A549 (cell line): ENCODE results near the gene VAT1. TPM values are rescaled to one million over a fixed set of nuclear protein-coding genes. Genes with fewer than 3 reads are reported as not detected.
A peak's percentile ranks its signal among the peaks of the same experiment; 100 is the strongest.

Experiments
- ATAC-seq, 2 experiments: fragments of 200-7000 bp in 1 of 2; fragments of >200 bp in 1 of 2; cut with Nextera tagmentation in 1 of 2; cut with Tn5 transposase in 1 of 2; 3 replicates each; pipeline versions ENCODE4 v1.8.0 to v1.9.1; 2018 to 2020; ENCODE audit warnings: mild to moderate bottlenecking in 1 of 2, moderate library complexity in 1 of 2
- CTCF ChIA-PET: fragments of 300-600 bp; sonication (Branson Sonifier 250); formaldehyde crosslinking; extraction: SDS; loops from one replicate; lab custom pipeline; 2021; ENCODE audit warnings: antibody characterized with exemption, inconsistent platforms; lab: Yijun Ruan, JAX
- POLR2A ChIA-PET: fragments of 350-600 bp; formaldehyde crosslinking; extraction: SDS; loops from one replicate; lab custom pipeline; 2021; ENCODE audit warnings: antibody characterized with exemption, inconsistent platforms; lab: Yijun Ruan, JAX
- DNase-seq, 2 experiments: peaks; one replicate each; pipeline versions ENCODE4 v3.0.0 to v3.0.0-alpha.2; 2011 to 2016; ENCODE audit warnings: low read depth in 1 of 2, low spot score in 1 of 2
- FAIRE-seq: peaks from 2 replicates; lab custom pipeline; 2011; peaks lifted over from hg19 to GRCh38; lab: Jason Lieb, UNC
- H3K27ac ChIP-seq, 2 experiments: fragments of >200 bp; sonication (Bioruptor Twin); formaldehyde crosslinking; 3 replicates each; pipeline ENCODE4 v1.5.1; 2016 to 2017
- H3K4me1 ChIP-seq: fragments of >200 bp; sonication (Bioruptor Twin); formaldehyde crosslinking; 3 replicates; pipeline ENCODE4 v1.6.1; 2016
- H3K4me2 ChIP-seq: fragments of >200 bp; sonication (Bioruptor Twin); formaldehyde crosslinking; 3 replicates; pipeline ENCODE4 v1.6.1; 2016
- H3K4me3 ChIP-seq: fragments of >200 bp; sonication (Bioruptor Twin); formaldehyde crosslinking; 3 replicates; pipeline ENCODE4 v1.5.1; 2016
- H3K9me3 ChIP-seq: fragments of >200 bp; sonication (Bioruptor Twin); formaldehyde crosslinking; 3 replicates; pipeline ENCODE4 v1.6.1; 2016
- ATOH8 ChIP-seq: fragments of 250-450 bp; sonication (Bioruptor Pico); IDR thresholded peaks from 2 replicates; pipeline ENCODE4 v1.5.0; 2020; ENCODE audit warnings: low read depth, mild to moderate bottlenecking, moderate library complexity
- BCL3 ChIP-seq: fragments of >200 bp; sonication (Bioruptor Twin); formaldehyde crosslinking; IDR thresholded peaks from 3 replicates; pipeline ENCODE4 v1.6.1; 2016
- BHLHE40 ChIP-seq: IDR thresholded peaks from 2 replicates; pipeline ENCODE4 v1.6.1; 2012; ENCODE audit warnings: low read depth, low read length, inconsistent platforms
- CEBPB ChIP-seq, 2 experiments: fragments of >200 bp in 1 of 2; sonication (Bioruptor Twin) in 1 of 2; formaldehyde crosslinking in 1 of 2; IDR thresholded peaks; 2 replicates each; pipeline ENCODE4 v1.6.1; 2012 to 2016
- CTCF ChIP-seq: fragments of >200 bp; sonication (Bioruptor Twin); formaldehyde crosslinking; IDR thresholded peaks from 3 replicates; pipeline ENCODE4 v1.5.1; 2016
- EHMT2 ChIP-seq: fragments of 200-600 bp; sonication (generic); IDR thresholded peaks from 2 replicates; pipeline ENCODE4 v1.6.1; 2016; ENCODE audit warnings: antibody characterized with exemption, low read depth, mild to moderate bottlenecking, moderate library complexity
- ELK1 ChIP-seq: fragments of 150-350 bp; IDR thresholded peaks from 2 replicates; pipeline ENCODE4 v1.6.1; 2014; ENCODE audit warnings: low read depth, mild to moderate bottlenecking, low read length
- FOSB ChIP-seq: fragments of 250-450 bp; sonication (Bioruptor Pico); IDR thresholded peaks from 2 replicates; pipeline ENCODE4 v1.5.0; 2020; ENCODE audit warnings: mild to moderate bottlenecking, moderate library complexity
- FOSL2 ChIP-seq, 2 experiments: fragments of 450-650 bp in 1 of 2; fragments of >200 bp in 1 of 2; sonication (Bioruptor Twin) in 1 of 2; formaldehyde crosslinking; IDR thresholded peaks; 2 replicates each; pipeline versions ENCODE4 v1.5.0 to v1.6.1; 2016 to 2020; ENCODE audit warnings: mild to moderate bottlenecking in 1 of 2, moderate library complexity in 1 of 2
- GATA3 ChIP-seq: IDR thresholded peaks from 2 replicates; pipeline ENCODE4 v1.6.1; 2012; ENCODE audit warnings: borderline replicate concordance
- HOXB5 ChIP-seq: fragments of 250-450 bp; sonication (Bioruptor Pico); IDR thresholded peaks from 2 replicates; pipeline ENCODE4 v1.5.0; 2020; ENCODE audit warnings: mild to moderate bottlenecking, moderate library complexity
- JUN ChIP-seq, 2 experiments: fragments of >200 bp; sonication (Bioruptor Twin); formaldehyde crosslinking; IDR thresholded peaks; 2 replicates in 1 of 2; 3 replicates in 1 of 2; pipeline ENCODE4 v1.6.1; 2016 to 2017
- KDM1A ChIP-seq: fragments of 200-600 bp; sonication (generic); IDR thresholded peaks from 2 replicates; pipeline ENCODE4 v1.6.1; 2016; ENCODE audit warnings: low read depth, mild to moderate bottlenecking
- NFE2L2 ChIP-seq: fragments of 150-350 bp; conservative IDR thresholded peaks from 2 replicates; pipeline ENCODE4 v1.6.1; 2014; ENCODE audit warnings: low read length
- RNF2 ChIP-seq: fragments of 200-600 bp; sonication (generic); IDR thresholded peaks from 2 replicates; pipeline ENCODE4 v1.6.1; 2016; ENCODE audit warnings: low read depth, mild to moderate bottlenecking, antibody characterized with exemption, moderate library complexity, borderline replicate concordance
- SREBF2 ChIP-seq: fragments of 450-650 bp; IDR thresholded peaks from 2 replicates; pipeline ENCODE4 v1.6.1; 2014; ENCODE audit warnings: mild to moderate bottlenecking, moderate library complexity
- TFCP2L1 ChIP-seq: fragments of 250-450 bp; sonication (Bioruptor Pico); IDR thresholded peaks from 2 replicates; pipeline ENCODE4 v1.5.0; 2021; ENCODE audit warnings: mild to moderate bottlenecking
- WGBS: methylation state at CpG from one replicate; pipeline ENCODE4 v1.1.6; 2017; ENCODE audit errors: missing lambda C conversion rate; 5-methylcytosine and 5-hydroxymethylcytosine counted together
- polyA plus RNA-seq, 4 experiments: library from polyadenylated mRNA; depleted of rRNA in 3 of 4; stranded (reverse); fragments of >200 nt; fragmentation: RNase III in 1 of 4; extraction: RNeasy Plus Mini Kit Qiagen cat#74134 plus additional on column Dnase treatment in 1 of 4; gene quantifications; 2 replicates in 3 of 4; 3 replicates in 1 of 4; pipeline ENCODE4 v1.2.3, GENCODE V29; 2011 to 2017
- TF ChIP-seq, protein P1 (sequence below): IDR thresholded peaks from 2 replicates; pipeline ENCODE4 v1.6.1; 2012
- TF ChIP-seq, protein P2 (sequence below): fragments of >200 bp; sonication (Bioruptor Twin); formaldehyde crosslinking; IDR thresholded peaks from 2 replicates; pipeline ENCODE4 v1.6.1; 2016
- TF ChIP-seq, protein P3 (sequence below): IDR thresholded peaks from 2 replicates; pipeline ENCODE4 v1.6.1; 2012

Gene VAT1
- polyA plus RNA-seq, 2 of the 4 experiments (the other 2 are of a cell fraction), result 153 to 167 TPM

GRCh38 chr17:43014020-43014648 lies 8.1 kb downstream of the VAT1 start:
- no peak for TF ChIP-seq BCL3
- TF ChIP-seq SREBF2, result no peak
- TF ChIP-seq, protein P1, sequence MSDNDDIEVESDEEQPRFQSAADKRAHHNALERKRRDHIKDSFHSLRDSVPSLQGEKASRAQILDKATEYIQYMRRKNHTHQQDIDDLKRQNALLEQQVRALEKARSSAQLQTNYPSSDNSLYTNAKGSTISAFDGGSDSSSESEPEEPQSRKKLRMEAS, result no peak
- no peak for TF ChIP-seq ELK1
- TF ChIP-seq GATA3, result no peak
- TF ChIP-seq FOSB (CRISPR knock-in tag), result no peak
- TF ChIP-seq, protein P2, sequence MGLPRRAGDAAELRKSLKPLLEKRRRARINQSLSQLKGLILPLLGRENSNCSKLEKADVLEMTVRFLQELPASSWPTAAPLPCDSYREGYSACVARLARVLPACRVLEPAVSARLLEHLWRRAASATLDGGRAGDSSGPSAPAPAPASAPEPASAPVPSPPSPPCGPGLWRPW, result no peak
- TF ChIP-seq TFCP2L1, result no peak
- no peak for TF ChIP-seq BHLHE40
- TF ChIP-seq EHMT2, result no peak
- H3K4me1 ChIP-seq, result peaks cover 13% of the 10 kb centered on the region
- WGBS, result 88% methylated on average over 12 of the region's 12 CpGs
- no peak for DNase-seq
- FAIRE-seq, result no peak
- CTCF ChIA-PET, result interaction anchor here (1.0 to 3.4 kb wide), 4 partner anchors 8 to 18 kb away, joined by 3 to 20 read pairs (median 7); partner anchors contain the start of genes RND2 and VAT1
- no peak overlapping the region for H3K4me3 ChIP-seq
- no peaks in the 10 kb centered on the region for H3K9me3 ChIP-seq
- H3K4me2 ChIP-seq, result no peak overlapping the region
- no peak overlapping the region for H3K27ac ChIP-seq
- peak in 1 of 2 experiments; percentile 5; a peak in 1 of 6 replicates for ATAC-seq
- POLR2A ChIA-PET, result interaction anchor here (1.2 to 5.7 kb wide), 2 partner anchors 16 to 301 kb away, joined by 3 to 38 read pairs; partner anchors contain the start of gene RPL27

- H3K9me3 ChIP-seq, result no peaks in the 10 kb centered on the region
- CTCF ChIA-PET, result interaction anchor here (0.8 to 3.4 kb wide), 8 partner anchors 7 to 170 kb away, joined by 3 to 20 read pairs (median 6); partner anchors contain the start of genes PTGES3L, RND2, RPL27 and VAT1
- peaks cover 8% of the 10 kb centered on the region; the same call in 2 of the 3 replicates for H3K4me1 ChIP-seq
- no peak for FAIRE-seq
- H3K27ac ChIP-seq, result no peak overlapping the region
- H3K4me2 ChIP-seq, result no peak overlapping the region
- no peak for DNase-seq
- ATAC-seq, result no peak
- POLR2A ChIA-PET, result interaction anchor here (1.1 to 5.7 kb wide), 2 partner anchors 12 to 15 kb away, joined by 3 to 38 read pairs; partner anchors contain the start of gene RPL27
- 91% methylated on average over 8 of the region's 8 CpGs for WGBS
- no peak overlapping the region for H3K4me3 ChIP-seq
- TF ChIP-seq CEBPB (IDR thresholded peaks at IDR 0.05) (no peak), KDM1A (no peak), NFE2L2 (no peak), EHMT2 (no peak), RNF2 (no peak), CTCF (no peak), ATOH8 (CRISPR knock-in tag) (no peak), SREBF2 (no peak), HOXB5 (CRISPR knock-in tag) (no peak), FOSL2 (IDR thresholded peaks at IDR 0.05) (no peak), FOSL2 (CRISPR knock-in tag; IDR thresholded peaks at IDR 0.05) (no peak), BCL3 (no peak), BHLHE40 (no peak), JUN (IDR thresholded peaks at IDR 0.05) (no peak)
- TF ChIP-seq, protein P3, sequence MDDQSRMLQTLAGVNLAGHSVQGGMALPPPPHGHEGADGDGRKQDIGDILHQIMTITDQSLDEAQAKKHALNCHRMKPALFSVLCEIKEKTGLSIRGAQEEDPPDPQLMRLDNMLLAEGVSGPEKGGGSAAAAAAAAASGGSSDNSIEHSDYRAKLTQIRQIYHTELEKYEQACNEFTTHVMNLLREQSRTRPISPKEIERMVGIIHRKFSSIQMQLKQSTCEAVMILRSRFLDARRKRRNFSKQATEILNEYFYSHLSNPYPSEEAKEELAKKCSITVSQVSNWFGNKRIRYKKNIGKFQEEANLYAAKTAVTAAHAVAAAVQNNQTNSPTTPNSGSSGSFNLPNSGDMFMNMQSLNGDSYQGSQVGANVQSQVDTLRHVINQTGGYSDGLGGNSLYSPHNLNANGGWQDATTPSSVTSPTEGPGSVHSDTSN, result no peak
- TF ChIP-seq, protein P2, result no peak
Measured at GRCh38 chr17:43013296-43013695, 8.9 kb downstream of the VAT1 start.
